Measurements from ENCODE around the gene TCF19.
"Not testable (repeated sequence)": the region's sequence is repeated elsewhere in the genome, so short reads cannot be mapped to it uniquely, and the experiment has no call there.

The TCF19 gene

GRCh38 chr6:31158863-31159855 is 770 bp downstream of the TCF19 start:
- Histone ChIP-seq H3K27ac (ENCODE audit: low read depth, low read length) (no peak overlapping the region), H3K36me3 (ENCODE audit: control insufficient read depth in 5 of 5, insufficient read depth in 5 of 5, low read length in 5 of 5) (peaks cover 0 to 21% (median 13%) of the 10 kb centered on the region in 5 donors), H3K4me3 (ENCODE audit: low read depth in 1 of 5, low read length in 5 of 5) (peak overlapping the region; percentile 73 to 89 (median 86)), H3K9me3 (ENCODE audit: control insufficient read depth in 5 of 5, low read length in 5 of 5) (no peaks in the 10 kb centered on the region), H3K9ac (ENCODE audit: low read length in 5 of 5) (peak overlapping the region in 4 of 5 donors; percentile 53 to 84 (median 66)), H3K4me1 (ENCODE audit: control insufficient read depth in 5 of 5, insufficient read depth in 5 of 5, low read length in 5 of 5) (peaks cover 7 to 21% (median 17%) of the 10 kb centered on the region in 5 donors), H3K27me3 (ENCODE audit: control insufficient read depth in 5 of 5, insufficient read depth in 4 of 5, low read length in 5 of 5) (peaks cover 0 to 5% (median 0%) of the 10 kb centered on the region in 5 donors)

DNA sequence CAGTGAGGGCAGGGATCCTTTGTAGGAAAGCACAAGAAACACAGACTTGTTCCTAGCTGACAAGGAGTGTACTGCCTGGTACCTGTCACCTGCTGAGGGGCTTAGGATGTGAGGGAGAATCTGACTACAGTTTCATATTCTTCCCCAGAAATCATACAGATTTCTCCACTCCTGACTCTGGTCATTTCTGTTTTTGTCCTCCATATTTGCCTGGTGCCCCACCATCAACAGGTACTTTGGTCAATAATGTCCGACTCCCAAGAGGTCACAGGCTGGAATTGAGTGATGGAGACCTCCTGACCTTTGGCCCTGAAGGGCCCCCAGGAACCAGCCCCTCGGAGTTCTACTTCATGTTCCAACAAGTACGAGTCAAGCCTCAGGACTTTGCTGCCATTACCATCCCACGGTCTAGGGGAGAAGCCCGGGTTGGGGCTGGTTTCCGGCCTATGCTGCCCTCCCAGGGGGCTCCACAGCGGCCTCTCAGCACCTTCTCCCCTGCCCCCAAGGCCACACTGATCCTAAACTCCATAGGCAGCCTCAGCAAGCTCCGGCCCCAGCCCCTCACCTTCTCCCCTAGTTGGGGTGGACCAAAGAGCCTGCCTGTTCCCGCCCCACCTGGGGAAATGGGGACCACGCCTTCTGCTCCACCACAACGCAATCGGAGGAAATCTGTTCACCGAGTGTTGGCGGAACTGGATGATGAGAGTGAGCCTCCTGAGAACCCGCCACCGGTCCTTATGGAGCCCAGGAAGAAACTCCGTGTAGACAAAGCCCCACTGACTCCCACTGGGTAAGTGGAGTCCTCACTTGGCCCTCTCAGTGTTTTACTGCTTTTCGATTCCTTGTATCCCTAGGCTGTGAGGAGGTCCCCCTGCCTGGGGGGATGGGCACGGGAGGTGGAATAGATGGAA is 3.1 kb downstream of the TCF19 start:
- no peak overlapping the region for H3K9ac ChIP-seq (ENCODE audit: low read length in 5 of 5)
- H3K27ac ChIP-seq (ENCODE audit: low read depth, low read length), result no peak overlapping the region
- no peak overlapping the region for H3K4me3 ChIP-seq (ENCODE audit: low read depth in 1 of 5, low read length in 5 of 5)
- H3K27me3 ChIP-seq (ENCODE audit: control insufficient read depth in 5 of 5, insufficient read depth in 4 of 5, low read length in 5 of 5), result peaks cover 0 to 5% (median 0%) of the 10 kb centered on the region in 5 donors
- peaks cover 0 to 14% (median 8%) of the 10 kb centered on the region in 5 donors for H3K36me3 ChIP-seq (ENCODE audit: control insufficient read depth in 5 of 5, insufficient read depth in 5 of 5, low read length in 5 of 5)
- no peaks in the 10 kb centered on the region for H3K9me3 ChIP-seq (ENCODE audit: control insufficient read depth in 5 of 5, low read length in 5 of 5)
- H3K4me1 ChIP-seq (ENCODE audit: control insufficient read depth in 5 of 5, insufficient read depth in 5 of 5, low read length in 5 of 5), result peaks cover 7 to 21% (median 17%) of the 10 kb centered on the region in 5 donors

DNA sequence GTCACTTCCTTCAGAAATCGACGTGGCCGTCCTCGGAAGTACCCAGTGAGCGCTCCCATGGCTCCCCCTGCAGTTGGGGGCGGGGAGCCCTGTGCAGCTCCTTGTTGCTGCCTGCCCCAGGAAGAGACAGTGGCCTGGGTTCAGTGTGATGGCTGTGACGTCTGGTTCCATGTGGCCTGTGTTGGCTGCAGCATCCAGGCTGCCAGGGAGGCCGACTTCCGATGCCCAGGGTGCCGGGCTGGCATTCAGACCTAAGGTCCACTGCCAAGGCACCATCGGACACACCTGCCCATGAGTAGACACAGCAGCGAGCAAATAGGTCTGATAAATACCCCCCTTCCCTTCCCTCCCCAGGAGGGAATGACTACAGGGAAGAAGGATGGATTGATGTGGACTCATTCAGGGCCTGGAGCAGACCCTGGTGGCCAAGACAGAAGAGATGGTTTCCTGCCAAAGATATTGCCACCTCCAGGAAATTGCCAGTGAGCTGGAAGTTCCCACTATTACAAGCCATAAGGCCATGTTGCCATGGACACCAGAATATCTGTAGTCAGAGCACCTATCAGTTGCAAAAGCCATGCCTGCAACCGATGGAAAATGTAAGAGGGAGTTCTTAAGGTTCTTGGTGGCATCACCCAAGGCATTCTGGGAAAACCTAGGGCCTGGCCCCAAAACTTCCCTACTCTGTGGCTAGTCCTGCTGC is 4.2 kb downstream of the TCF19 start:
- no peak overlapping the region for H3K4me3 ChIP-seq (ENCODE audit: low read depth in 1 of 5, low read length in 5 of 5)
- no peak overlapping the region for H3K9ac ChIP-seq (ENCODE audit: low read length in 5 of 5)
- H3K4me1 ChIP-seq (ENCODE audit: control insufficient read depth in 5 of 5, insufficient read depth in 5 of 5, low read length in 5 of 5), result peaks cover 5 to 14% (median 11%) of the 10 kb centered on the region in 5 donors
- no peak overlapping the region for H3K27ac ChIP-seq (ENCODE audit: low read depth, low read length)
- peaks cover 0 to 5% (median 0%) of the 10 kb centered on the region in 5 donors for H3K27me3 ChIP-seq (ENCODE audit: control insufficient read depth in 5 of 5, insufficient read depth in 4 of 5, low read length in 5 of 5)
- peaks cover 0 to 14% (median 8%) of the 10 kb centered on the region in 5 donors for H3K36me3 ChIP-seq (ENCODE audit: control insufficient read depth in 5 of 5, insufficient read depth in 5 of 5, low read length in 5 of 5)
- no peaks in the 10 kb centered on the region for H3K9me3 ChIP-seq (ENCODE audit: control insufficient read depth in 5 of 5, low read length in 5 of 5)

- Histone ChIP-seq H3K4me1 (ENCODE audit: control insufficient read depth in 5 of 5, insufficient read depth in 5 of 5, low read length in 5 of 5) (peaks cover 5 to 9% (median 7%) of the 10 kb centered on the region in 5 donors), H3K9ac (ENCODE audit: low read length in 5 of 5) (no peak overlapping the region), H3K27me3 (ENCODE audit: control insufficient read depth in 5 of 5, insufficient read depth in 4 of 5, low read length in 5 of 5) (peaks cover 0 to 5% (median 0%) of the 10 kb centered on the region in 5 donors), H3K4me3 (ENCODE audit: low read depth in 1 of 5, low read length in 5 of 5) (no peak overlapping the region), H3K36me3 (ENCODE audit: control insufficient read depth in 5 of 5, insufficient read depth in 5 of 5, low read length in 5 of 5) (peaks cover 0 to 14% (median 8%) of the 10 kb centered on the region in 5 donors), H3K9me3 (ENCODE audit: control insufficient read depth in 5 of 5, low read length in 5 of 5) (no peaks in the 10 kb centered on the region), H3K27ac (ENCODE audit: low read depth, low read length) (no peak overlapping the region)
Observed at GRCh38 chr6:31163922-31164321, 5.5 kb downstream of the TCF19 start.

DNA sequence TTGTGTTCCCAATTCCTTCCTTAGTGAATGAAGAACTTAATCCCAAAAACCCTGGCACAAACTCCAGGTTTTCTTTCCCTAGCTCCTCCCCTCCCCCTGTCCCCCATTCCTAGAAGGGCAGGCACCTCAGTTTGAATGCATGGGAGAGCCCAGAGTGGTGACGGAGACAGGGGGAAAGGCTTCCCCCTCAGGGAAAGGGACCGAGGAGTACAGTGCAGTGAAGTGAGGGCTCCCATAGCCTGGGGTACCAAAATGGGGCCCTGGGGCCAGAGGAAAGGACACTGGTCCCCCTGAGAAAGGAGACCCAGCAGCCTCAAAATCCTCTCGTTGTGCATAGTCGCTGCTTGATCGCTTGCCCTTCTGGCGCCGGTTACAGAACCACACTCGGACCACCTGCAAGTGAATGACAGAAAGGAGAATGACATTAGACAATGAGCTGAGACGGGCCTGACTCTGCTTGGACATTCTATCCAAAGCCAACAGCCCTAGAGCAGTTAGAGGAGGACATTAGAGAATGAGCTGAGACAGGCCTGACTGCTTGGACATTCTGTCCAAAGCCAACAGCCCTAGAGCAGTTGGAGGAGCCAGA is 6.2 kb downstream of the TCF19 start:
- not testable (repeated sequence) for H3K27ac ChIP-seq (ENCODE audit: low read depth, low read length); H3K9ac ChIP-seq (ENCODE audit: low read length in 5 of 5); H3K4me3 ChIP-seq (ENCODE audit: low read depth in 1 of 5, low read length in 5 of 5); H3K9me3 ChIP-seq (ENCODE audit: control insufficient read depth in 5 of 5, low read length in 5 of 5); H3K27me3 ChIP-seq (ENCODE audit: control insufficient read depth in 5 of 5, insufficient read depth in 4 of 5, low read length in 5 of 5); H3K4me1 ChIP-seq (ENCODE audit: control insufficient read depth in 5 of 5, insufficient read depth in 5 of 5, low read length in 5 of 5)
- H3K36me3 ChIP-seq (ENCODE audit: control insufficient read depth in 5 of 5, insufficient read depth in 5 of 5, low read length in 5 of 5), result peaks cover 0 to 14% (median 8%) of the 10 kb centered on the region in 5 donors

DNA sequence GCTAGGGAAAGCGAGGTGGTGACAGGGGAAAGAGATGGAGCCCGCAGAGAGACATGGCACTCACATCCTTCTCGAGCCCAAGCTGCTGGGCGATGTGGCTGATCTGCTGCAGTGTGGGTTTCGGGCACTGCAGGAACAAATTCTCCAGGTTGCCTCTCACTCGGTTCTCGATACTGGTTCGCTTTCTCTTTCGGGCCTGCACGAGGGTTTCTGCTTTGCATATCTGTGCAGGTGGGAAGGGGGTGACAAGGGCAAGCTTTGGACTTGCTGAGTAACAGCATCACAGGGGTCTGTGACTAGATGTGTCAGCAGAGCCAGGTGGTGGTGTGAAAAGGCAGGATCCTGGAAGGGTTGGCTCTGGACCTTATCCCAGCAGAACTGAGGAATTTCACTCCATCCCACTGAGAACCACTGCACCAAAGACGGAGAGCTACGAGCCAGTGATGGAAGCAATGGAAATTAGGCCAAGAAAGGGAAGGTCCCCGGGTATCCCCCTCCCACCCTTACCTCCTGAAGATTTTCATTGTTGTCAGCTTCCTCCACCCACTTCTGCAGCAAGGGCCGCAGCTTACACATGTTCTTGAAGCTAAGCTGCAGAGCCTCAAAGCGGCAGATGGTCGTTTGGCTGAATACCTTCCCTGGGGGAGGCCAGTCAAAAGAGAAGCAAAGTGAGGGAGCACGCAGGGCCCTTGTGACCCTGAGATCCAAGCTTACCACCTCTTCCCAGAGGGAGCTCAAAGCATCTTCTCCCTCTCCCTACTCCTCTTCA is 6.9 kb downstream of the TCF19 start:
- H3K4me3 ChIP-seq (ENCODE audit: low read depth in 1 of 5, low read length in 5 of 5); H3K27ac ChIP-seq (ENCODE audit: low read depth, low read length); H3K27me3 ChIP-seq (ENCODE audit: control insufficient read depth in 5 of 5, insufficient read depth in 4 of 5, low read length in 5 of 5); H3K9me3 ChIP-seq (ENCODE audit: control insufficient read depth in 5 of 5, low read length in 5 of 5); H3K4me1 ChIP-seq (ENCODE audit: control insufficient read depth in 5 of 5, insufficient read depth in 5 of 5, low read length in 5 of 5); H3K9ac ChIP-seq (ENCODE audit: low read length in 5 of 5): not testable (repeated sequence)
- peaks cover 0 to 14% (median 8%) of the 10 kb centered on the region in 5 donors for H3K36me3 ChIP-seq (ENCODE audit: control insufficient read depth in 5 of 5, insufficient read depth in 5 of 5, low read length in 5 of 5)

DNA sequence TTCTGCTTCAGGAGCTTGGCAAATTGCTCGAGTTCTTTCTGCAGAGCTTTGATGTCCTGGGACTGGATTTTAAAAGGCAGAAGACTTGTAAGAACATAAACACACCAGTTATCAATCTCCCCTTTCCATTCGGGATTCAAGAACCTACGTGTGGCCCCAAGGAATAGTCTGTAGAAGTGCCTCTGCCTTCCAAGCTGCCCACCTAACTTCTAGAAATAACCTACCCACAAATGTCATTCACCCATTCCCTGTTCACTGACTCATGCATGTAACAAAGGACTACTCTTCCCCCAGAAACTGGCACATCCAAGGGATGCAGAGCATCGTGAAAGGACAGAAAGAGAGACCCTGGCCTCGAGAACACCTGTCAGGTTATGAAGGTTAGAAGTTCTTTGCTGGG is 7.6 kb downstream of the TCF19 start:
- H3K9me3 ChIP-seq (ENCODE audit: control insufficient read depth in 5 of 5, low read length in 5 of 5), result no peaks in the 10 kb centered on the region
- H3K27ac ChIP-seq (ENCODE audit: low read depth, low read length), result no peak overlapping the region
- no peaks in the 10 kb centered on the region for H3K27me3 ChIP-seq (ENCODE audit: control insufficient read depth in 5 of 5, insufficient read depth in 4 of 5, low read length in 5 of 5)
- H3K4me3 ChIP-seq (ENCODE audit: low read depth in 1 of 5, low read length in 5 of 5), result no peak overlapping the region
- H3K4me1 ChIP-seq (ENCODE audit: control insufficient read depth in 5 of 5, insufficient read depth in 5 of 5, low read length in 5 of 5), result no peaks in the 10 kb centered on the region
- peaks cover 0 to 14% (median 8%) of the 10 kb centered on the region in 5 donors for H3K36me3 ChIP-seq (ENCODE audit: control insufficient read depth in 5 of 5, insufficient read depth in 5 of 5, low read length in 5 of 5)
- H3K9ac ChIP-seq (ENCODE audit: low read length in 5 of 5), result no peak overlapping the region

- no peaks in the 10 kb centered on the region for H3K9me3 ChIP-seq (ENCODE audit: control insufficient read depth in 5 of 5, low read length in 5 of 5)
- H3K27me3 ChIP-seq (ENCODE audit: control insufficient read depth in 5 of 5, insufficient read depth in 4 of 5, low read length in 5 of 5), result peaks cover 0 to 3% (median 0%) of the 10 kb centered on the region in 5 donors
- no peak overlapping the region for H3K9ac ChIP-seq (ENCODE audit: low read length in 5 of 5)
- no peak overlapping the region for H3K27ac ChIP-seq (ENCODE audit: low read depth, low read length)
- no peak overlapping the region for H3K4me3 ChIP-seq (ENCODE audit: low read depth in 1 of 5, low read length in 5 of 5)
- no peaks in the 10 kb centered on the region for H3K36me3 ChIP-seq (ENCODE audit: control insufficient read depth in 5 of 5, insufficient read depth in 5 of 5, low read length in 5 of 5)
- no peaks in the 10 kb centered on the region for H3K4me1 ChIP-seq (ENCODE audit: control insufficient read depth in 5 of 5, insufficient read depth in 5 of 5, low read length in 5 of 5)
Observed at GRCh38 chr6:31168606-31169005, 10.2 kb downstream of the TCF19 start.
